ENCODE data around the gene TTC21B.

TTC21B gene

DNA sequence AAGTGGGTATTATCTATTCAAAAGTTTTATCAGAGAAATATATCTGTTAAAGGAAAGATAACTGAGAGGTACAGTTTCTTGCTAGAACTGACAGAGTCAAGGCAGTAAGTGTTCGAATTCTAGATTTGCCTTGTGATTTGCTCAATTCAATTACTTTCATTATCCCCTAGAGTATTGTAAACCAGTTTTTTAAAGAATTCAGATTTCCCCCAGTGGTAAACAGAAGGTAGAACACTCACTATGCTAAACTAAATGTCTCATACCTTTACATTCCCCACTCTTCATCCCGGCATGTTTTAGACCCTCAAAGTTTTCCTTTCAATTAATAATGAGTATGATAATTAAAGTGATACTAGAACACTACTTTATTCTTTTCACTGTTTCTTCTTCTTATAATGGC is 28.6 kb downstream of the TTC21B start:
- no peak for DNase-seq (ENCODE audit: low spot score)

DNA sequence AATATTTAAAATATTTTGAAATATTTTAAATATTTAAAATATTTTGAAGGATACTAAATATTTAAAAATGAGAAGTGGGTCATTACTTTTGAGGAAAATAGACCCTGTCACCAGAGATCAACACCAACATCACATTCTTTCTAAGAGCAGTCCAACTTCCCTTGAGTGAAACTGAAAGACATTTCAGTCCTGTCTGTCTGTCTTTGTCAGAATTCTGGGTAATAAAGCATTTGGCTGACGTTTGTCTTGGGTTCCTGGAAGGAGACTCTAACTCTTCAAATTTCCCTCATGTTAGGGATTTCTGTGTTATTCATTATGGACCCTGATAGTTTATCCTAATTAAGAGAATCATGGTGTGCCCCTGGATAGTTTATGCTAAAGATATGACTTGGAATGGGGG is 32.8 kb downstream of the TTC21B start:
- DNase-seq (ENCODE audit: low spot score), result no peak

DNA sequence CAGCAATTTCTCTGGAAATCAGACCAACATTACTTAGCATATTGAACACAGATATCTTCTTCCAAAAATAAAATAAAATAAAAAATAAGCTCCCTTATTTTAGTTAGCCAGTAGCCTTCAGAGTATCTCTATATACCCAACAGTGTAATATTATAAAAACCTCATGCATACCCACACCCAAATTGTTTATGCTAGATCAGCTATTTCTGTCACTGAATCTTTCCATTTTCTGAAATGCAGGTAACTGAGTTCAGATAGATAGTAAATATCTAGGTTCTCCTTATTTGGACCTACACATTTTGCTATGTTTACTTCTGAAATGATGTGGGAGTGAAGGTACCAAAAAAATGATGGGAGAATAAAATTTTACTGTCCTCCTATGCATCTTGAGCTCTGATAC is 39.9 kb downstream of the TTC21B start:
- no peak for DNase-seq (ENCODE audit: low spot score)

- no peak for DNase-seq (ENCODE audit: low spot score)
These were observed 41.6 kb downstream of the TTC21B start for GRCh38 chr2:165911981-165912380.

DNA sequence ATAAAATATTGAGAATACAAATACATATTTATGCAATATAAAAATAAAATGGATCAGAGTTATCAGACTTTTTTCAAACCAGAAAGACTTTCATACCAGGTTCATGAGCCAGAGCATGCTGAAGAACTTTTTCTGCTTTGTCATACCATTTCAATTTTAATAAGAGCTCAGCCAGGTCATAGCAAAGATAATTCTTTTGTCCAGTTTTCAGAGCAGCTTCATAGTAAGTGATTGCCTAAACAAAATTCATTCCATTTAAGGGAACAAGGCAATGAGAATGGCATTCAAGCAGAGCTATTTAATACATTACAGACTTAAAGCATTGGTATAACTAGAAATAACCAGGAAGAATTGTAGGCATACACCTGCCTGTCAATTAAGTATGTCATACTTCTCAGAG is 42.3 kb downstream of the TTC21B start:
- DNase-seq (ENCODE audit: low spot score), result peak; percentile 10

DNA sequence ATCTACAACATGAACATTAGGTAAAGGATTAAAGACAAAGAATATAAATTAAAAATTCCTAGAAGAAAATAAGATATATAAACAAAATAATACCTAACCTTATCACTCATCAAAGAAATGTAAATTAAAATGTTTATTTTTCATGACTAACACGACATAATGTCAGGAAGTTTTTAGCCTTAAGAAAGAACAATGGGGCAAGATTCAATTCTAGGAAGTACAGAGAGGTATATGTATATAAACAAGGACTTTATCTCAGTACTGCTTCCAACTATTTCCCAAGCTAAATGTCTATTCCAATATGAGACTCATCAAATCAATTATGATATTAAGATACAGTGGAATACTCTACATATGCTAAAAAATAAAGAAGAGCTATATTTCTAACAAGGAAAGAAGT is 44.1 kb downstream of the TTC21B start:
- DNase-seq (ENCODE audit: low spot score), result no peak

DNA sequence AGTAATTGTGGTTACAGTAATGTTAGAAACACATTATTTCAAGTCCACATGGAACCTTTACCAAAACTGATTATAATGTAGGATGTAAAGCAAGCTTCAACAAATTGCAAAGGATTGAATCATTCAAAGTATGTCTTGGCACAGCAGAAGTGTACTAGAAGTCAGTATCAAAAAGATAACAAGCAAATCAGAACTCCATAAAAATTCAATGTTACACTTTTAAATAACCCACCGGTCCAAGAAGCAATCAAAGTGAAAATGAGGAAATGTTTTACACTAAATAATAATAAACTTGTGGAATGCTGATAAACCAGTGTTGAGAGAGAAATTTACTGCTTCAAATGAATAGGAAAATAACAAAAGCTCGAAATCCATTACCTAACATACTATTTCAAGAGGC is 47.7 kb downstream of the TTC21B start:
- DNase-seq (ENCODE audit: low spot score), result no peak

- no peak for DNase-seq (ENCODE audit: low spot score)
These were observed 48.3 kb downstream of the TTC21B start for GRCh38 chr2:165905269-165905668.

- DNase-seq (ENCODE audit: low spot score), result no peak
These were observed 49.1 kb downstream of the TTC21B start for GRCh38 chr2:165904432-165904831.

DNA sequence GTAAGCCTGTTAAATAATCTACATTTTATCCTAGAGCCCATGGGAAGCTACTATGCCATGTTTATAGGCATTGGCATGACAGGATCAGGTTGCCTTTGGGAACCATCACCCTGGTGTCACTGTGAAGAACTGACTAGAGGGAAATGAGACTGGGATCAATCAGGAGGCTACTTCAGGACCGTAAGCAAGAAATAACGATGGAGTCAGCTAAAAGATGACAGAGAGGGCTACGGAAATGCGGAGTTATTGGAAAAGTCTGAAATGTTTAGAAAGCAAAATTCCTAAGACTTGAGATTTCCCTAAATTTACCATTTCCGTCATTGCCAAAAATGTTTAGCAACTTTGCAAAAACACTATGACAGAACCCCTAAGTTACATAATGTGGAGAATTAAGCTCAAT is 50.2 kb downstream of the TTC21B start:
- no peak for DNase-seq (ENCODE audit: low spot score)

GRCh38 chr2:165902934-165903333 is 50.6 kb downstream of the TTC21B start:
- peak; percentile 27 for DNase-seq (ENCODE audit: low spot score)

GRCh38 chr2:165901620-165902298 is 51.8 kb downstream of the TTC21B start:
- peak; percentile 5 for DNase-seq (ENCODE audit: low spot score)

DNA sequence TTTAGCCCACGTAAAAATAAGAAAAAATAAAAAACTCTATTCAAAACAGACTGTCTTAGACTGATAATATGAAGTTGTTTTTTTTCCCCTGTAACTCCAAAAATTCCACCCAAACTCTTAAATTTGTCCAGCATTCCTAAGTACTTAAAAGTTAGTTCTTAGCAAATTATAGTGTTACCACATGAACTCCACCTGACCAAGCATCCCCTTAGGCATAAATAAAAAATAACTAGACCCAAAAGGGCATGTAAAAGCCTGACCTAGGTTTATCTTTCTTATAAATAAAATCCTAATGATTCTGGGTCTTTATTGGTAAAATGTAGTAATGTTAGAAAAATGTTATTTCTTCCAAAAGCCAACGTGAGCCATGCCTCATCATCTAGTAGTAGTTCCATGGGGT is 54.3 kb downstream of the TTC21B start:
- no peak for DNase-seq (ENCODE audit: low spot score)

GRCh38 chr2:165898381-165898780 is 55.2 kb downstream of the TTC21B start:
- no peak for DNase-seq (ENCODE audit: low spot score)

DNA sequence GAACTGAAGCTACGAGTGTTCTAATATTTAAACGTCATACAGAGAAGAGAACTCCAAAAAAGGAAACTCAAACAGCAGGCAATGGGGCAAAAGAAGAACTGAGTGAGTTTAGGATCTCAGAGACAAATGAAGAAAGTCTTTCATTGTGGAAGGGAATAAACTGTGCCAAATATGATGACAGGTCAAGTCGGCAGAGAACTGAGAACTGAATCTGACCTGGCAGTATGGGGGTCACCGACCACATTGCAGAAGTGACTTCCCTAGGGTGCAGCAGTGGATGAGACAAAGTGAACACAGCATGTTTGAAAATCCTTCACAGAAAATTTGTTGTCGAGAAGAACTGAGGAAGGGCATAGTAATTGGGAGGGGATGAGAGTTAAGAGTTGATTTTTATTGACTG is 55.9 kb downstream of the TTC21B start:
- no peak for DNase-seq (ENCODE audit: low spot score)

GRCh38 chr2:165897074-165897473 is 56.5 kb downstream of the TTC21B start:
- no peak for DNase-seq (ENCODE audit: low spot score)

DNA sequence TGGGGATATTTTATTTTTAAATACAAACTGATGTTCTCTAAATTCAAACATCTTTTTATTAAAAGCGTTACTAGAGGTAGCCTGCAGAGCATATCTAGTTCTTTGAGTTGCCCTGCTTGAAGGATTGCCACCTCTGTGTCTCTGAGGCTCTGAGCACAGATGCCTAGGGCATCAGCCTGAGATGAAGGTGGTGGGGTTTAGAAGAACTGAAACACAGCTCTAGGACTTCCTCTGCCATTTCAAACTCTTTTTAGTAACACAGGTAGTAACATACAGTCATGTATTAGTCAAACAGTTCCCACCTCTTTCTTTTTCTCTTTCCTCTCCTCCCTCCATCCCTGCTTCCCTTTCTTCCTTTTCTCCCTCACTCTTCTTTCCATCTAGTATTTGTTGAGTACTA is 57.6 kb downstream of the TTC21B start:
- no peak for DNase-seq (ENCODE audit: low spot score)

- no peak for DNase-seq (ENCODE audit: low spot score)
These were observed 60.0 kb downstream of the TTC21B start for GRCh38 chr2:165893556-165893955.

DNA sequence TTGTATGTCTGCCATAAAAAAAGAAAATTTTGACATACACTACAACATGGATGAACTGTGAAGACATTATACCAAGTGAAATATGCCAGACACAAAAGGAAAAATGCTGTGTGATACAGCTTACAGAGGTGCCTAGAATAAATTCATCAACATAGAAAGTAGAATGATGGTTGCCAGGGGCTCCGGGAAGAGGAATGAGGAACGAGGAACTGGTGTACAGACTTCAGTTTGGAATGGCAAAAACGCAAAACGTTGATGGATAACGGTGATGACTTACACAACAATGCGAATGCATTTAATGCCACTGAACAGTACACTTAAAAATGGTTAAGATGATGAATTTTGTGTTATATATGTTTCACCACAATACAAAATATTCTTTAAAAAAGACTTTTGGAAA is 61.0 kb downstream of the TTC21B start:
- DNase-seq (ENCODE audit: low spot score), result no peak

- DNase-seq (ENCODE audit: low spot score), result no peak
These were observed 61.6 kb downstream of the TTC21B start for GRCh38 chr2:165891943-165892342.

DNA sequence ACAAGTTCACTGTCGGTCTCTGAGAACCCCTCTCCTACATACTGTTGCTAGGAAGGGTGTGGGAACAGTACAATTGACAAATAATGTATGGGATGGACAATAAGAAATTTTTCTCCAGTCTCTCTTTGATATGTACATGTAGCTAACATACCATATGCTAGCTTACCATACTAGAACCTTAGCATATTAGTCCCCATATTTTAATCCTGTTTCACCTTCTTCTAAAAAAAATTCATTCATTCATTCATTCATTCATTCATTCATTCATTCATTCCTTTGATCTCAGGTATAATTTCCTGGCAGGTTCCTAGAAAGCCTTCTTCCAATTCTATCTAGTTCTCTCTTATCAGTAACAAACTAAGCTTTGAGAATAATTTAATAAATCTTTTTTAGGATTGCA is 62.2 kb downstream of the TTC21B start:
- no peak for DNase-seq (ENCODE audit: low spot score)

GRCh38 chr2:165889798-165890197 is 63.8 kb downstream of the TTC21B start:
- no peak for DNase-seq (ENCODE audit: low spot score)

DNA sequence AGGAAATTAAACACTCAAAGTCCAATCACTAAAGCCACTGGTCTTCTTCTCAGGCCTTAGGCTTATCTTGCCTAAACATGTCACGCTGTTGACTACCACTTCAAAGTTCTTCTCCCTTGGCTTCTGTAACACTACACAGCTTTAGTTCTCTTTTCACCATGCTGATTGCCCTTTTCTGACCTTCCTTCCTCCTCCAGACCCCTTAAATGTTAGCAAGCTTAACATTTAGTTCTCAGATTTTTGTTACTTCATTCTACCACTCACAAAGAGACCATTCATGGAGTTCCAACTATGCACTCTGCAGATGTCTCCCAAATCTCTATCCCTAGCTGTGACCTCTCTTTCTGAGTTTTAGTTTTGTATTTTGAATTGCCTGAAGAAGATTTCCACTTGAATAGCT is 64.4 kb downstream of the TTC21B start:
- DNase-seq (ENCODE audit: low spot score), result no peak

DNA sequence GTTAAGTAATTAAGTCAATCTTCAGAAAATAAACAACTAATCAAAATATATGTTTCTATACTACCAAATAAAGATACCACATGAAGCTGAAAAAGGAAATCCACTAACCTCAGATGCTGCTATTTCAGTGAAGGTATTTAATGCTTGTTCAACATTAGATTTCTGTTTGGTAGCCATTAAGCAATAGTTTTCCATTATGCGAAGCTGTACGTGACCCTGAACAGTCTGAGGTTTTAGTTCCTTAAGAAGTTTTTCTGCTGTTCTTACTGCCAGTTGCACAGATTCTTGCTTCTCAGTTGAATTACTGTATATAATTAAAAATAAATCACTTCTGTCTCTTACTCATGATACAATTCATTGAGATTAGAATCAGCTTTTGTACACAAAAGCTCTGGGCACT is 65.4 kb downstream of the TTC21B start:
- DNase-seq (ENCODE audit: low spot score), result no peak

Data from AG08395 (cell line).